ENCODE measurements around the gene KCNV2.

GRCh38 chr9:2758162-2758897 is 41.0 kb downstream of the KCNV2 start:
- TF ChIP-seq CTCF (IDR thresholded peaks at IDR 0.05), result no peak
- TF ChIP-seq EZH2 (IDR thresholded peaks at IDR 0.05), result no peak
